ENCODE measurements around the gene PCDH15.

The PCDH15 gene

DNA sequence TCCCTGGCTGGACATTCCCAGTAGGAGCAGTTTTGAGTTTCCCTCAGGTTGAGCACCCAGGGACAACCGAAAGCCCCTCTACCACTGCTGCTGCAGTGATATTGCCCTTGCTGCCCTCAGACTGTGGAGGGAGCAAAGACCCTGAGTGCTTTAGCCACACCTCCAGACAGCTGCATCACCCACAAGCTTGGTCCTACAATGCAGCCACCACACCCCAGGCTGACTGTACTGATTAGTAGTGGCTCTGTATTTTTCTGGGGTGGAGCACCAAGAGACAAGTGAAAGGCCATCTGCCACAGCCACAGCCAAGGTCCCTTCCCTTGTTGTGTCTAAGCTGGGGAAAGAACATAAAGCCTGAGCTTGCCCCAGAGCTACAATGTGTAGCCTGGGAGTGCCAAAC, 789.9 kb downstream of the PCDH15 start:
- Histone ChIP-seq H3K27ac (no peak overlapping the region), H3K27me3 (no peaks in the 10 kb centered on the region), H3K4me3 (ENCODE audit: low read depth in 1 of 2, low read length in 1 of 2) (no peak overlapping the region), H3K36me3 (no peaks in the 10 kb centered on the region), H3K9me3 (no peaks in the 10 kb centered on the region), H3K4me1 (ENCODE audit: control insufficient read depth in 1 of 2, insufficient read depth in 1 of 2, low read depth in 1 of 2, low read length in 1 of 2) (no peaks in the 10 kb centered on the region)
- no peak for TF ChIP-seq CTCF (IDR thresholded peaks at IDR 0.05)

GRCh38 chr10:54010337-54010933, 790.6 kb downstream of the PCDH15 start:
- Histone ChIP-seq H3K4me3 (ENCODE audit: low read depth in 1 of 2, low read length in 1 of 2) (no peak overlapping the region), H3K27ac (no peak overlapping the region), H3K36me3 (no peaks in the 10 kb centered on the region), H3K4me1 (ENCODE audit: control insufficient read depth in 1 of 2, insufficient read depth in 1 of 2, low read depth in 1 of 2, low read length in 1 of 2) (no peaks in the 10 kb centered on the region), H3K9me3 (no peaks in the 10 kb centered on the region), H3K27me3 (no peaks in the 10 kb centered on the region)
- no peak for TF ChIP-seq CTCF (IDR thresholded peaks at IDR 0.05)

DNA sequence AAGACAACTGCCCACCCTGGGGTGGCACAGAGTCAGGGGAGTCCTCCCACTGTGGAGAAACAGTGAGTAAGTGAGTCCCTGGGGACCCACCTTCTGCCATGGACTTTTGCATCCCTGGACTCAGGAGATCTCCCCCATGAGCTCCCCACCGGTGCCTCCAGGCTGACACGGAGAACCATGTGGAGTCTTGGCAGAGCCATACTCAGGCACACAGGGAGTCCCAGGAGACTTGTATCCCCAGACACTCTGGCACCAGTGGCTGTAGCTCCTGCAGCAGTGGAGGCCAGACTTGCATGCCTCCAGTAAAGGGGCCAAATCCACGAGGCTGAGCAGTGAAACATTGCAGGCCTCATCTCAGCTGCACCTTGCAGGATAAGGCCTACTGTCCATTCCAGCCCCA, 791.4 kb downstream of the PCDH15 start:
- H3K36me3 ChIP-seq, result no peaks in the 10 kb centered on the region
- no peaks in the 10 kb centered on the region for H3K27me3 ChIP-seq
- H3K4me3 ChIP-seq (ENCODE audit: low read depth in 1 of 2, low read length in 1 of 2), result no peak overlapping the region
- H3K4me1 ChIP-seq (ENCODE audit: control insufficient read depth in 1 of 2, insufficient read depth in 1 of 2, low read depth in 1 of 2, low read length in 1 of 2), result no peaks in the 10 kb centered on the region
- TF ChIP-seq CTCF (IDR thresholded peaks at IDR 0.05), result no peak
- H3K9me3 ChIP-seq, result no peaks in the 10 kb centered on the region
- H3K27ac ChIP-seq, result no peak overlapping the region

DNA sequence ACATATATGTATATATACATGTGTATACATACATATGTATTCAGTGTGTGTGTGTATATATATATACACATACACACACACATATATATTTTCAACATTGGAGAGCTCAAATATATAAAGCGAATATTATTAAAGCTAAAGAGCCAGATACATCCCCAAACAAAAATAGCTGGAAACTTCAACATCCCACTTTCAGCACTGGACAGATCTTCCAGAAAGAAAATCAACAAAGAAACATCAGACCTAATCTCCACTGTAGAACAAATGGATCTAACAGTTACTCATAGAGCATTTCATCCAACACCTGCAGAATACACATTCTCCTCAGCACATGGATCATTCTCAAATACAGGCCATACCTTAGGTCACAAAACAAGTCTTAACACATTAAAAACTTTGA, 799.0 kb downstream of the PCDH15 start:
- no peak for TF ChIP-seq CTCF (IDR thresholded peaks at IDR 0.05)
- H3K36me3 ChIP-seq, result no peaks in the 10 kb centered on the region

DNA sequence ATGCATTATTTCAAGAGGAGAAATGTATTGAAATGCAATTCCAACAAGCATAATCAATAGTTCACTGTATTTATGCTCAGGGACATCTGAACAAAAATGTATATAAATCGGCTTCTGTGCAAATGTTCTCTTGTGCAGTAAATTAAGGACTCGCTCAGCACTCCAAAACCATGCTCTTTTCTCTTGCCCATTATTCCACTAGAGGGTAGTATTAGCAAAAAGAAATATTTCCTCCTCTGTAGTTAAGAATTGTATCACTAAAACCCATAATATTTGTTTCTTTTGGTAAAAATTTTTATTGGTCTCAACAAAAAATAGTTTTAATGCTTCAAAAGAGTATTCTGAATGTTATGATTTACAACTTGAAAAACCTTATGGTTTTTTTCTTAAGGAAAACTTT, 803.1 kb downstream of the PCDH15 start:
- Histone ChIP-seq H3K36me3 (no peaks in the 10 kb centered on the region), H3K9me3 (no peaks in the 10 kb centered on the region), H3K27ac (no peak overlapping the region), H3K4me1 (ENCODE audit: control insufficient read depth in 1 of 2, insufficient read depth in 1 of 2, low read depth in 1 of 2, low read length in 1 of 2) (no peaks in the 10 kb centered on the region), H3K27me3 (no peaks in the 10 kb centered on the region), H3K4me3 (ENCODE audit: low read depth in 1 of 2, low read length in 1 of 2) (no peak overlapping the region)
- no peak for TF ChIP-seq CTCF (IDR thresholded peaks at IDR 0.05)

More for the DNA sequence above, 799.0 kb downstream of the PCDH15 start:
- Histone ChIP-seq H3K4me3 (ENCODE audit: low read depth in 1 of 2, low read length in 1 of 2) (no peak overlapping the region), H3K9me3 (no peaks in the 10 kb centered on the region), H3K27me3 (no peaks in the 10 kb centered on the region), H3K27ac (no peak overlapping the region), H3K4me1 (ENCODE audit: control insufficient read depth in 1 of 2, insufficient read depth in 1 of 2, low read depth in 1 of 2, low read length in 1 of 2) (no peaks in the 10 kb centered on the region)

Data from neutrophil (primary cell).